Forelimb muscle (tissue), 1 donor: ENCODE data around the gene TBX10. TPM values are rescaled to one million over a fixed set of nuclear protein-coding genes. Genes with fewer than 3 reads are reported as not detected.

ENCODE experiments used
- DNase-seq: peaks from one replicate; pipeline ENCODE4 v3.0.0-alpha.2; 2013; ENCODE audit warnings: low read depth
- polyA plus RNA-seq: library from polyadenylated mRNA; unstranded; fragments of 120-200 nt; gene quantifications from one replicate; pipeline ENCODE4 v1.2.1, GENCODE V29; 2013; ENCODE audit not compliant: insufficient read length

TBX10 gene
- polyA plus RNA-seq, 1 donor = not detected

- no peak for DNase-seq
These were observed 22.2 kb downstream of the TBX10 start for GRCh38 chr11:67617243-67617953.

- no peak for DNase-seq
These were observed 22.9 kb downstream of the TBX10 start for GRCh38 chr11:67616431-67617242.

GRCh38 chr11:67615728-67616430 lies 23.7 kb downstream of the TBX10 start:
- DNase-seq = no peak

- DNase-seq = no peak
These were observed 24.5 kb downstream of the TBX10 start for GRCh38 chr11:67614730-67615714.

- DNase-seq = no peak
These were observed 25.4 kb downstream of the TBX10 start for GRCh38 chr11:67613960-67614715.

GRCh38 chr11:67613313-67613959 lies 26.1 kb downstream of the TBX10 start:
- DNase-seq = no peak

GRCh38 chr11:67612751-67613150 lies 26.8 kb downstream of the TBX10 start:
- DNase-seq = no peak

DNA sequence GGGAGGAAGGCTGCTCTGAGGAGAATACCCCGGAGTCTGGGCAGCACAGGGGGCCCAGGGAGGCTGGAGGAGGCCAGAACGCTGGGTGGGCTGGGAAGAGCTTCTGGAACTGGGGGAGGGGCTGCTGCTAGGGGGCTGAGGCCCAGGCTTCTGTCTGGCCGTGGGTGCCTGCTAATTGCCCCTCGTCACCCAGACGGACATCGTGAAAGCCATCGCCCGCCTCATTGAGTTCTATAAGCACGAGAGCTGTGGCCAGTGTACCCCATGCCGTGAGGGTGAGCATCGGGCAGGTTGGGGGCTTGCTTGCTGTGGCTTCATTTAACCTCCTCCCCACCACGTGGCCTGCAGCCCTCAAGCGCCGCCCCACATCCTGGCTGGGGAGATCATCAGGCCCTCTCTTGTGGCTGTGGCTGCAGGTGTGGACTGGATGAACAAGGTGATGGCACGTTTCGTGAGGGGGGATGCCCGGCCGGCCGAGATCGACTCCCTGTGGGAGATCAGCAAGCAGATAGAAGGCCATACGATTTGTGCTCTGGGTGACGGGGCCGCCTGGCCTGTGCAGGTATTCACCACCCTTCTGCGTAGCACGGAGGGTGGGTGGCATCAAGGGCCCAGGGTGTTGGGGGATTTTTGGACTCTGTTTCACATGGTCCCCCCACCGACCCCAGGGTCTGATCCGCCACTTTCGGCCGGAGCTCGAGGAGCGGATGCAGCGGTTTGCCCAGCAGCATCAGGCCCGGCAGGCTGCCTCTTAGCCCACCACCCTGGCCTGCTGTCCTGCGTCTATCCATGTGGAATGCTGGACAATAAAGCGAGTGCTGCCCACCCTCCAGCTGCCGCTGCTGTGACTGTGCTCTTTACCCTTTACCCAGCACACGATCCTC lies 27.6 kb downstream of the TBX10 start:
- no peak for DNase-seq

DNA sequence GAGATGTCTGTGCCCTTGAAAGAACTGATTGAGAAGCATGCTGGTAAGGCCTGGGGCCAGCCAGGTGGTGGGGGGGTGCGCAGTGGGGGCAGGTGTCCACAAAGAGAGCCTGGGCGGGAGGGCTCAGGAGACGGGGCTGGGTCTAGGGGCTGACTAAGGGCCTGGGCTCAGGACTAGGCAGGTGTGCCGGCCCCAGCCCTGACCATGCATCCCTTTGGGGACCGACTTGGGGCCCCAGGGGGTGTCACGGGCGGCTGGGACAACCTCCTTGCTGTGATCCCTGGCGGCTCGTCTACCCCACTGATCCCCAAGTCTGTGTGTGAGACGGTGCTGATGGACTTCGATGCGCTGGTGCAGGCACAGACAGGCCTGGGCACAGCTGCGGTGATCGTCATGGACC lies 28.4 kb downstream of the TBX10 start:
- DNase-seq = no peak

DNA sequence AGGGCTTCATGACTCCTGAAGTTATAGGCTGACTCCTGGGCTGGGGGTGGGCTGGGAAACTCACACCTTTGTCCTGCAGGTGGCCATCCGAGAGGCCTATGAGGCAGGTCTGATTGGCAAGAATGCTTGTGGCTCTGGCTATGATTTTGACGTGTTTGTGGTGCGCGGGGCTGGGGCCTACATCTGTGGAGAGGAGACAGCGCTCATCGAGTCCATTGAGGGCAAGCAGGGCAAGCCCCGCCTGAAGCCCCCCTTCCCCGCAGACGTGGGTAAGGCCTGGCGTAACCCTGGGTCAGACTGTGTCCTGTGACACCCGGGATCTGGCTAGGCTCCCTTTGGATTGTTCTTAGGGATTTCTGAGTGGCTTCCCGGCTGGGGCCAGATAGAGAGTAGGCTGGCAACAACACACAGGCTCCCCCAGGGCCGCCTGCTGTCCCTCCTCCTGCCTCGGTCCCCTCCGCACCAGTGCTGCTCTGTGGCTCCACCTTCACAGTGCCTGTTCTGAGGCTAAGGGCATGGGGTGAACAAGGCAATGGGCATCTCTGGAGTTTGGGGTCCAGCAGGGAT lies 29.2 kb downstream of the TBX10 start:
- no peak for DNase-seq

DNA sequence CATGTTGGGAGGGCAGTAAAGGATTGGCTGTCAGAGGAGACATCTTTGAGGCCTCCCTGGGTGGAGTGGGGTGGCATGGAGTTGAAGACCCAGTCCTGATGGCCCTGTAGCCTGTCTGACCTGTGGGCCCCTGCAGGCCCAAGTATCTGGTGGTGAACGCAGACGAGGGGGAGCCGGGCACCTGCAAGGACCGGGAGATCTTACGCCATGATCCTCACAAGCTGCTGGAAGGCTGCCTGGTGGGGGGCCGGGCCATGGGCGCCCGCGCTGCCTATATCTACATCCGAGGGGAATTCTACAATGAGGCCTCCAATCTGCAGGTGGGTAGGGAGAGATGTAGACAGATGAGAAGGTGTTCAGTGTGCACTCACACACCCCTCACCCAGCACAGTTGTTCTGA lies 30.2 kb downstream of the TBX10 start:
- DNase-seq = no peak

GRCh38 chr11:67608486-67608885 lies 31.1 kb downstream of the TBX10 start:
- no peak for DNase-seq

DNA sequence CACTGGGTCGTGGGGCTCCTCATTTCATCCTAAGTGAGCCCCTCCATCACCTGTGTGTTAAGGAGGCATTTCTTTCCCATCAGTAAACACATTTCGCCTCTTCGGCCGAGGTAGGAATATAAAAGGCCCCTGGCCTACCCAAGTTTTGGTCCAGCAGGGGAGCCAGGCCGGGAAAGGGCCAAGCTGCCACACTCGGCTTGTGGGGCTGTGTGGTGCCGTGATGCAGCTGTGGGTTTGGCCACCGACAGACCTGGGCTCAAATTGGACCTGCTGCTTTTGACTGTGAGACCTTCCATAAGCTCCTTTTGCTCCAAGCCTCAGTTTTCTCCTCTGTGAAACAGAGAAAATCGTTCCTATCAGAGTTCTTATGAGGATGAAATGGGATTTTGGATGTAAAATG lies 32.1 kb downstream of the TBX10 start:
- DNase-seq = no peak

GRCh38 chr11:67606492-67607295 lies 32.9 kb downstream of the TBX10 start, which contains the start of gene NDUFV1:
Gene NDUFV1 (plus strand): TSS chr11:67606936. CDS start chr11:67607005, 69 bp downstream.
- DNase-seq = peak; percentile 82

- no peak for DNase-seq
These were observed 33.5 kb downstream of the TBX10 start for GRCh38 chr11:67606093-67606491.

DNA sequence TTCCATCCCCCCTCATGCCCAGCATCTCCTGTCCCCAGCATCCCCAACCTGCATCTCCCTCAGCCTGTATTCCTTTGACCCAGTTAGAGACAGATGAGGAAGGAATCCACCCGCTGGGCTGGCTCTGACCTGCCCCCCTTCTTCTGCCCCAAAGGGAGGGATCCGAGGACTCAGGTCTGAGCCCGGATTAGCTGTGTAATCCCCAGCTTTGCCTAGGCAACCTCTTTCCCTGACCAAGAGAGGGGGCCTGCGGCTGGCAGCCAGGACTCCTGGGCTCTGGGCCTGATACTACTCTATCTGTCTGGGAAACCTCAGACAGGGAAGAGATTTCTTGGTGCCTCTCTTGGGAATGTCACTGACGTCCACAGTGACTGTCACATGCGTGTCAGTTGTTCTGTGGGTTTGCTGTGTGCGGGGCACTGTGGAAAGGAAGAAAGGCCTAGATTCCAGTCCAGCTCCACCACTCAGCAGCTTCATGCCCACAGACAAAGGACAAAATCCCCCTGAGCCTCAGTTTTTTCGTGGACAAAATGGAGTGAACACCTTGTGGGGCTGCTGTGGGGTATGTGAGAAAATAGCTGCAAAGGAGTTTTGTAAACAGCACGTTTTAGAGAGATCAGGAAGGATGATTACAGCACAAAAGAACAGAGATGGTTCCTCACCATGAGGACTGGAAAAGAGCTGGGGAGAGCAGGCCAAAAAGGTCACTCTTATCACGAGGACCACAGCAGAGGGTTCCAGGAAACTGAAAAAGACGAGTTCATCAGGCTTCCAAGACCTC lies 34.1 kb downstream of the TBX10 start:
- no peak for DNase-seq

DNA sequence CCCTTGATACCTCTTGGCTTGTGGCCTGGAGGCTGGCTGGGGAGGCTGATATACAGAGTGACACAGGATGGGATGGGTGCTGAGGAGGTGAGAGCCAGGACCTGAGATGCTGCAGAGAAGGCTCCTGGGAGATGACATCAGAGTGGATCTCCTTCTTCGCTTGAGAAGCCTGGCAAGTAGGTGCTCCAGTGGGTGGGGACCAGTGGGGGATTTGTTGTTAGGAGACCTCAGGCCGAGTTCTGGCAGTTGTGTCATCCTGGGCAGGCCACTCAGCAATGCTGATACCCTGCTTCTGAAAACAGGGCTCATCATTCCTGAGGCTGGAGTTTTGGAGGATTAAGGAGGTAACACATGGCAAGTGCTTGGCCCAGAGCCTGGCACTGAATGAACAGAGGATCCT lies 34.7 kb downstream of the TBX10 start:
- DNase-seq = no peak
